AG04449 (cell line): Measurements from ENCODE around the gene ZNF554.
"Not testable (repeated sequence)": the region's sequence is repeated elsewhere in the genome, so short reads cannot be mapped to it uniquely, and the experiment has no call there.

Experiments used
- CTCF ChIA-PET: fragments of 350-600 bp; formaldehyde crosslinking; extraction: SDS; loops from one replicate; lab custom pipeline; 2021; ENCODE audit warnings: antibody characterized with exemption; lab: Yijun Ruan, JAX
- POLR2A ChIA-PET: fragments of 400-600, 350-600 bp; formaldehyde crosslinking; extraction: SDS; loops from one replicate; lab custom pipeline; 2020; ENCODE audit warnings: antibody characterized with exemption, inconsistent platforms; lab: Yijun Ruan, JAX
- DNase-seq: peaks from one replicate; pipeline ENCODE4 v3.0.0-alpha.2; 2010; ENCODE audit warnings: low read depth, low spot score
- H3K4me3 ChIP-seq: 2 replicates; pipeline ENCODE4 v1.5.1; 2011; ENCODE audit warnings: low read depth, mild to moderate bottlenecking, control low read depth, low read length
- CTCF ChIP-seq: IDR thresholded peaks from one replicate; pipeline ENCODE4 v1.5.1; 2011; ENCODE audit warnings: mild to moderate bottlenecking, moderate library complexity, low read length, control low read depth, inconsistent platforms; ENCODE audit not compliant: insufficient read depth; ENCODE audit errors: missing control alignments

The ZNF554 gene

GRCh38 chr19:2790194-2790556 is 29.5 kb upstream of the ZNF554 start:
- TF ChIP-seq CTCF = no peak
- POLR2A ChIA-PET = no interaction called here
- DNase-seq = no peak
- CTCF ChIA-PET = no interaction called here
- H3K4me3 ChIP-seq = no peak overlapping the region

DNA sequence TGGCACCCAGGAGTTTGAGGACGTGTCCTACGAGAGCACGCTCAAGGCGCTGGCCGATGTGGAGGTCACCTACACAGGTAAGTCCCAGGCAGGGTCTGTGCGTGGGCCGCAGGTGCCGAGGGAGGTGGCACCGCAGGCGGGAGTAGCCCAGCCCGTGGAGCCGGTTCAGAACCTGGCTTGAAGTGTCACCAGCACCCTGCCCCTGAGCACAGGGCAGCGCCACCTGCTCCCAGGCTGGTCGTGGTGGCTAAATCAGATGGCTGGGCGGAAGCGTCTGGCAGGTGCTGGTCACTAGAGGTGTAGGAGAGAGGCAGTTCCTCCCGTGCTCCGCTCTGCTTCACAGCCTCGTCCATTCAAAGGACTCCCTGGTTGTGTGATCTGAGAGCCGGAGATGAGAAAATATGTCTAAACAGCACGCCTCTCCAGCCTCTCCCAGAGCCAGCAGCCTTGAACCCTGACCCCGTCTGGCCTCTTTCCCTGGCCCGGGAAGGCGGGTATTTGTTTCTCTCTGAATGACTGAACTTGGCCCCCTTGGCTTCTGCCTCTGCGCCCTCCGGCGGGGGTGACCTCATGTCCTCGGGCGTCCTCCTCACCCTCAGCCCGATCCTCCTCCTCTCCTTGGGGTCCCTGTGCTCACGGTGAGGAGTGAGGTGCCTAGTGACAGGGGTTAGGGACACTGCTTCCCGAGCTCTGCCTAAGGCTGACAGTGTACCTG is 29.0 kb upstream of the ZNF554 start:
- ChIA-PET POLR2A (no interaction called here), CTCF (no interaction called here)
- no peak for DNase-seq
- H3K4me3 ChIP-seq = no peak overlapping the region
- no peak for TF ChIP-seq CTCF

DNA sequence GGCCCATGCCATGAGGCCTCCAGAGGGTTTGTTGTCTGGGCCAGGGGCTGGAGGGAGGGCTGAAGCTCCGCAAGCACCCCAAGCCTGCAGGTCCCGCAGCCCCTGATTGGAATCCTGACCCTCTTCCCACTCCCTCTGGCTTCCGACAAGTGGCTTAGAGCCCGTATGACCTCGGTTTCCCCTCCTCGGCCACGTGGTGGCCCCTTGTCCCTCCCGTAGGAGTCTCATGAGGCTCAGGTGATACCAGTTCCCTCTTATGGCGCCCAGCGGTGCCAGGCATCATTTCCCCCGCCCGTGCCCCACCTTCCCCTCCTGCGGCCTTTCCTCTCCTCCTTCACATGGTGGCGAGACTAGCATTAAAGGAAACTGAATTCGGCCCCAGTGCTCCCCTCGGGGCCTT is 28.2 kb upstream of the ZNF554 start:
- ChIA-PET CTCF (interaction anchor here (0.9 kb wide), 1 partner anchor 8 kb away, joined by 3 read pairs; the partner anchor contains the start of gene SGTA), POLR2A (no interaction called here)
- TF ChIP-seq CTCF = no peak

GRCh38 chr19:2791876-2792275 is 27.8 kb upstream of the ZNF554 start:
- ChIA-PET CTCF (interaction anchor here (0.9 kb wide), 1 partner anchor 9 kb away, joined by 3 read pairs; the partner anchor contains the start of gene SGTA), POLR2A (no interaction called here)

More for the DNA sequence above, 28.2 kb upstream of the ZNF554 start:
- DNase-seq = no peak
- H3K4me3 ChIP-seq = no peak overlapping the region

DNA sequence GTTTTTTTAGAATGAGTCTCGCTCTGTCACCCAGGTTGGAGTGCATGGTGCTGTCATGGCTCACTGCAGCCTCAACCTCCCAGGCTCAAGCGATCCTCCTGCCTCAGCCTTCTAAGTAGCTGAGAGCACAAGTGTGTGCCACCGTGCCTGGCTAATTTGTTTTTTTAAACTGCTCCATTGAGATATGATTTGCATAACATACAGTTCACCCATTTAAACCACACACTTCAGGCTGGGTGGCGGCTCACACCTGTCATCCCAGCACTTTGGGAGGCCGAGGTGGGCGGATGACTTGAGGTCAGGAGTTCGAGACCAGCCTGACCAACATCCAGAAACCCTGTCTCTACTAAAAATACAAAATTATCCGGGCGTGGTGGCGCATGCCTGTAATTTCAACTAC is 27.0 kb upstream of the ZNF554 start:
- H3K4me3 ChIP-seq, POLR2A ChIA-PET, DNase-seq, CTCF ChIA-PET: not testable (repeated sequence)

More at GRCh38 chr19:2791876-2792275, 27.8 kb upstream of the ZNF554 start:
- DNase-seq = no peak
- no peak for TF ChIP-seq CTCF
- no peak overlapping the region for H3K4me3 ChIP-seq

DNA sequence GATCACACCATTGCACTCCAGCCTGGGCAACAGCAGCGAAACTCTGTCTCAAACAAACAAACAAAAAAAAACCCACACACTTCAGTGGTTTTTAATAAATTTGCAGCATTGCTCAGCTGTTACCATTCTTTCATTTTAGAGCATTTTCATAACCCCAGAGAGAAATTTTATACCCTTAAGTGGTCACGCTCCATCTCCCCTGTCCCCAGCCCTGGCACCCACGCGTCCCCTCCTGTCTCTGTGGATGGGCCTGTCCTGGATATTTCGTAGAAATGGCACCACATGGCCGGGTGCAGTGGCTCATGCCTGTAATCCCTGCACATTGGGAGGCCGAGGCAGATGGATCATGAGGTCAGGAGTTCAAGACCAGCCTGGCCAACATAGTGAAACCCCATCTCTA is 26.5 kb upstream of the ZNF554 start:
- no peak for DNase-seq
- no peak for TF ChIP-seq CTCF
- POLR2A ChIA-PET = no interaction called here
- CTCF ChIA-PET = interaction anchor here (0.6 kb wide), 1 partner anchor 180 kb away, joined by 3 read pairs; no protein-coding TSS in a partner anchor
- no peak overlapping the region for H3K4me3 ChIP-seq

DNA sequence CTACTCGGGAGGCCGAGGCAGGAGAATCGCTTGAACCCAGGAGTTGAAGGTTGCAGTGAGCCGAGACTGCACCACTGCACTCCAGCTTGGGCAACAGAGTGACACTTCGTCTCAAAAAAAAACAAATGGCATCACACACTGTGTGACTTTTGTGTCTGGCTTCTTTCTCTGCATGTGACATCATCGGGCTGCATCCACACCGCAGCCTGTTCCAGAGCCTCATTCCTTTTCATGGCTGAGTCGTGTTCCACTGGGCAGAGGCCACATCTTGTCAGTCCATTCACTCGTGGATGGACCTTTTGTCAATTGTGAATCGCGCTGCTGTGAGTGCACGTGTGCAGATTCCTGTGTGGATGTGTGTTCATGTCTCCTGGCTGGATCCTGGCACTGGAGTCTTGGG is 26.1 kb upstream of the ZNF554 start:
- ChIA-PET POLR2A (no interaction called here), CTCF (interaction anchor here (0.6 kb wide), 1 partner anchor 180 kb away, joined by 3 read pairs; no protein-coding TSS in a partner anchor)
- H3K4me3 ChIP-seq = no peak overlapping the region
- no peak for TF ChIP-seq CTCF
- no peak for DNase-seq
